HG03039 (cell line): ENCODE data around the gene ULK1.
"Not testable (repeated sequence)": the region's sequence is repeated elsewhere in the genome, so short reads cannot be mapped to it uniquely, and the experiment has no call there.

Source experiments
- ATAC-seq: cut with Tn5 transposase; IDR thresholded peaks from one replicate; pipeline ENCODE4 v1.9.1; 2021; ENCODE audit warnings: mild to moderate bottlenecking, moderate library complexity; ENCODE audit not compliant: unreplicated experiment

The ULK1 gene

GRCh38 chr12:131885543-131886057 is 8.8 kb upstream of the ULK1 start:
- ATAC-seq, result no peak

GRCh38 chr12:131891722-131892121 is 2.7 kb upstream of the ULK1 start:
- ATAC-seq, result not testable (repeated sequence)

DNA sequence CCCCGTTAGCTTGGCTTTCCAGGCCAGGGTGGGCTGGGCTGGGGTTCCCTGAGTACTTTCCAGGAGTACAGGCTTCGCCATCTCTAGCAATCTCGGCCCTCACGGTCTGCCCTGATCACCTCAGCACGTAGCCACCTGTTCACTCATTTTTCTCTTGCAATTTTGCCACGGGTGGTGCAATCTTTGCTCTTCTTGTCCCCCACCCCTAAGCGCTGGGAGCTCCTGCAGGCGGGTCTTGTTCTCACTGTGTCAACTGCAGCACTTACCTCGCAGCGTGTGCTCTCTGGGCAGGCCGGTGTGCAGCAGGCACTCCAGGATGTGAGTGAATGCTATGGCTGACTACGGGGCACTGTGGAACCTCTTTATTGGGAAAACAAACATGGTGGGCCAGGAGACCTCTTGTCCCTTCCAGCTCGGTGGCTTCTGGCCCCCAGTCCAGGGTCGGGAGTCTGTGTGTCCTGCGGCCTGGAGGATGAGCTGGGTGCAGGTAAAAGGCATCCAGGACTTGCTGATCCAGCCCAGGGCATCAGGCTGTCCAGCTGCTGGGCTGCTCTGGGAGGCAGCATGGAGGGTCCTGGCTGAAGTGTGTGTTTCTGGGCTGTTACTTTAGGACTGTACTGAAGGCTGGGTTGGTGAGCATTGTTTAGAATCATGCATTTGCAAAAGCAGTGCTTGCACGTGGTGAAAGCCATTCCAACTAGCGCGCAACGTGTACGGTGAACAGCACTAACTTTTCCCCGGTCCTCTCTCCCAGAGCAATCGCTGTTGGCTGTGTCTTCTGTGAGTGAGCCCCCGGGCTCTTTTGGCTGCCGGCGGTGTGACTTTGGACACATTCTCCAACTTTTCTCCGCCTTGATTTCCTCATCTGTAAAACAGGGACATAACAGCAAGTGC is 1.5 kb upstream of the ULK1 start:
- no peak for ATAC-seq

DNA sequence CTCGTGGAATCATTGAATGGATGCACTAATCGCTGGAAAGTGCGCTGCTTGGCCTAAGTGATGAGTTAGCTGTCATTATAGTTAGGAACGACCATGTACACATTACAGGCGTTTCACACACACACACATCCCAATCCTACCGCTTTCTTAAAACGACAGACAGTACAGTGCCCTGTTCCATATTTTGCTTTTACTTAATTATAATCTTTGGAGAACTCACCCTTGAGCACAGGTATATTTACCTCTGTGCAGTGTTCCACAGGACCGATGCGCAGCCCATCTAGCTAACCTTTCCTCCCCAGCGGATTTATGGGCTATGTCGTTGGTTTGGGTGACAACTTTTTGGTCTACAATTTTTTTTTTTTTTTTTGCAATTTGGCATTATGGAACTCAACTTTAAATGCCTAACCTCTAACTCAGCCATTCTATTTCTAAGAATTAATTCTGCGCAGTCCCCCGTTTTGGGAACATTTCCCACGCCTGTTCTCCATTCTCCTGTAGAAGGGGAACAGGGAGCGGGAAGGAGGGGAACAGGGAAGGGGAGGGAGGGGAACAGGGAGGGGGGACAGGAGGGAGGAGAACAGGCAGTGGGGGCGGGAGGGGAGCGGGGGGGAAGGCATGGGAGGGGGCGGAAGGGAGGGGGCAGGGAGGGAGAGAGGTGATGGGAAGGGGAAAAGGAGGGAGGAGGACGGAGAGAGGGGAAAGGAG is 663 bp upstream of the ULK1 start:
- ATAC-seq, result no peak

DNA sequence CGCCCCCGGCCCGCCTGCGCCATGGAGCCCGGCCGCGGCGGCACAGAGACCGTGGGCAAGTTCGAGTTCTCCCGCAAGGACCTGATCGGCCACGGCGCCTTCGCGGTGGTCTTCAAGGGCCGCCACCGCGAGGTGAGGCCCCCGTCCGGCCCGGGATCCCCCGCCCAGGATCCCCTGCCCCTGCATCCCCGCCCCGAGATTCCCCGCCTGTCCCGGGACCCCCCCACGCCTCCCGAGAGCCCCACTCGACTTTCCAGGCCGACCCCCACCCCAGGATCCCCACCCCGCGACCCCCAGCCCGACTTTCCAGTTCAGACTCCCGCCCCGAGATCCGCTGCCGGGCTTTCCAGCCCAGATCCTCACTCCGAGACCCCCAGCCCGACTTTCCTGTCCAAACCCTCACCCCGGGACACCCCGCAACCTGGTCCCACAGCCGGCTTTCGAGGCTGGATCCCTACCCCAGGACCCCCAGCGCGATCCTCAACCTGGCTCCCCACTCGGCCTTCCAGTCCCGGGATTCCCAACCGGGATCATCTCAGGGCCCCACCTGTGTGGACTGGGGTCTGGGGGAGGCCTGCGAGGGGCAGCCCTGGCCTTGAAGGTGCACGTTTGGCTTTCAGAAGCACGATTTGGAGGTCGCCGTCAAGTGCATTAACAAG is 688 bp downstream of the ULK1 start:
- no peak for ATAC-seq

- no peak for ATAC-seq
Measured at GRCh38 chr12:131895640-131896079, 1.2 kb downstream of the ULK1 start.

GRCh38 chr12:131896080-131896810 is 1.8 kb downstream of the ULK1 start:
- ATAC-seq, result peak; percentile 42

DNA sequence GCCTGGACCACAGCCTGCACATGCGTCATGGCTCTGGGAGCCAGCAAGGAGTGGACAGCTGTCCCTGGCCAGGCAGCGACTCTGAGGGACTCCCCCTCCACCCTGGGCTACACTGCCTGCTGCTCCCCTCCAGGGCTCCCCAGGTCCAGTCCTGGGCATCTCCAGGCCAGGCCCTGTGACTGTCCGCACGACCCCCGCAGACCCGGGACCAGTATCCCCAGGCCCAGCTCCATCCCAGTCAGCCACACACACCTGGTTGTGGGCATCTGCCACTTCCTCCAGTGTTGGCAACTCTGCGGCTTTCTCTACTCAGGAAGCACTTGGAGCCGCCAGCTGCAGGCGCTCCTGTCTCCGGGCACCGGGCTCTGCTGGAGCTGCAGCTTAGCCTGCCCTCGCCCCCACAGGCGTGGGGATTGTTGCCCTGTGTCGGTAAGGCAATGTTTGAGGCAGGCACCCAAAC is 2.4 kb downstream of the ULK1 start:
- ATAC-seq, result no peak

- ATAC-seq, result no peak
Measured at GRCh38 chr12:131897276-131897675, 2.9 kb downstream of the ULK1 start.

DNA sequence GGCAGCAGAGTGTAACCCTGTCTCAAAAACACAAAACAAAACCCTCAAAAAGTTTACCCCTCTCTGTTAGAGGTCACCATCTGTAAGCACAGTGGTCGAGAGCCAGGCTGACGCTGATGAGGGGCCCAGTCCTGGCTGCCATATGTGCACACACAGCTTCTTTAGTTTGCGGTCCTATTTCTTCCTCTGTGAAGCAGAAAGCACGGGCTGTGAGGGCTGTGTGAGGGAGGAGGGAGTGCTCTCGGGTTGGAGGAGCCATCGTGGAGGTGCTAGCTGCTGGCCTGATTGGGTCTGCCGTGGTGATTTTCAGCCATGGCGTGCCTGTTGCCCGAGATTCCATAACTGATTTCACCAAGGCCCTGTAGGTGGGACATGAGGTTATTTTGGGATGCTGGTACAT is 3.5 kb downstream of the ULK1 start:
- ATAC-seq, result no peak

- ATAC-seq, result no peak
Measured at GRCh38 chr12:131900397-131900796, 6.0 kb downstream of the ULK1 start.

- ATAC-seq, result no peak
Measured at GRCh38 chr12:131901431-131902331, 7.3 kb downstream of the ULK1 start.

DNA sequence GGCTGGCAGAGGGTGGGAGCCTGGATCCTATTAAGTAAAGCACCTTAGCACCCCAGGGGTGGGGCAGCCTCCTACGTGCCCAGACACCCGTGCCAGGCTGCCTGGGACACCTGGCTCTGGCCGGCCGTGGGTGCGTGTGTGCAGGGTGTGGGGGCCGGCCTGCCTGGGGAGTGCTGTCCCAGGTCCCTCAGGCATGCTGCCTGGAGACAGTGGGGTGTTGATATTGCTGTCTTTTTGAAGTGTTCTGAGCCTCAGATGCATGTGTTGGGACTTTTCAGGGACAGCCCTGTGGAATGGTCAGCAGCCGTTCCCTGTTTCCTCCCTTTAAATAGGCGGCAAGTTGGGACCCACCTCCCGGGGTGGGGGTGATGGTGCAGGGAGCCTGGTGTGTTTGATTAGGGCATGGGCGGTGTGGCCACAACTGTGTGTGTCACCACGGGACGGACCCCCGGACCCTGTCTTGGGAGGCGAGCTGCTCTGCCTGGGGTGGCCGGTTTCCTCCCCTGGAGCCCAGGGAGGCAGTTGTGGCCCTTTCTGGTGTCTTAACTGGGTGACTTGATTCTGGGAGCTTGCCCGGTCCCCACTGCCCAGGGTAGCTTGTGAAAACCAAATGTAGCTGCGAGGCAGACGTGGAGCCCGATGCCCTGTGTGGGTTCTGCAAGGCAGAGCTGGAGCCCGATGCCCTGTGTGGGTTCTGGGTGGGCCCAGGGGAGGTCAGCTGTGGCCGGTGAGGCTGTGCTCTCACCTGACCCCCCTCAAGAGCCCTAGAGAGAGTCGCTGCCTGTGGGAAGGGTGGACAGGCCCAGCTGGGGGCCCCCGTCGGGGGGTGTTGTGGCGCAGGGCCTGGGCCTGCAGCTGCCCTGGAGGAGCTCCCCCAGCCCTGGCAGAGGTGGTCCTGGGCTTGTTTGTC is 8.2 kb downstream of the ULK1 start:
- no peak for ATAC-seq

DNA sequence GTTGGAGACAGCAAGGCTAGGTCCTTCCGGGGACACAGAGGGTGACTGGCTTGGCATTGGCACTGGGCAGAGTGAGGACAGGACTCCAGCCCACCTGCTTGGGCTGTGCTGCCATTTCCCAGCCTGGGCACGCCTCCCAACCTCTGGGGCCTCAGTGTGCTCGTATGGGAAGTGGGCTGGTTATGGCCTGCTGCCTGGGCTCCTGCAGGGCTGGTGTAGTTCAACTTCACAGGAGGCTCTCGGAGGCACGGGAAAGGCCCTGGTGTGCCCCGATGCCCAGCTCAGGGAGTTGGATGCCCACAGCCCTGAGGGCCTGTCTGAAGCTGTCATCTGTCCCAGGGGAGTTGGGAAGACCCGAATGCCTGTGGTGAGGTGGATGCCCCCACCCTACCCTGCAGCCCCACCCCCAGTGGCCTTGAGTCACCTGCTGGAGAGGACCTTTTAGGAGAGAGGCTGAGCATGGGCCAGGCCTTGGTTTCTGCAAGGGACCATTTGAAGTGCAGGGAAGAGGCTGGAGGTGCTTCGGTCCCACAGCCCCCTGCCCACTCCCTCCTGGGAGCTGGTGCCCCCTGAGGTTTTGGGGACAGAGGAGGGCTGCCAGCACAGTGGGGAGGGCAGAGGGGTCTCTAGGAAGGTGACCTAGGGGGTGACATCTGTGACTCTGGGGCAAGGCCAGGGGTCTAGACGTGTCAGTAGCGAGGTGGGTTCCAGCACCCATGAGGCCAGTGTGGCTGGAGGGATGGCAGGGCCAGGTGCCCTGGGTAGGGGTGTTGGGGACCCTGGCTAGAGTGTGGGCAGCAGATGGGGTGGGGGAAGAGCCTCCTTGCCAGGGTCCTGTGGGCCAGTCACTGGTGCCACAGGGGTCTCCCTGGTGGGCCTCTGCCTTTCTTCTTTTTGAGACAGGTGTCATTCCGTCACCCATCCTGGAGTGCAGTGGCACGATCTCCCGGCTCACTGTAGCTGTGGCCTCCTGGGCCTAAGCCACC is 9.1 kb downstream of the ULK1 start:
- no peak for ATAC-seq

GRCh38 chr12:131904346-131904745 is 9.9 kb downstream of the ULK1 start:
- ATAC-seq, result no peak

DNA sequence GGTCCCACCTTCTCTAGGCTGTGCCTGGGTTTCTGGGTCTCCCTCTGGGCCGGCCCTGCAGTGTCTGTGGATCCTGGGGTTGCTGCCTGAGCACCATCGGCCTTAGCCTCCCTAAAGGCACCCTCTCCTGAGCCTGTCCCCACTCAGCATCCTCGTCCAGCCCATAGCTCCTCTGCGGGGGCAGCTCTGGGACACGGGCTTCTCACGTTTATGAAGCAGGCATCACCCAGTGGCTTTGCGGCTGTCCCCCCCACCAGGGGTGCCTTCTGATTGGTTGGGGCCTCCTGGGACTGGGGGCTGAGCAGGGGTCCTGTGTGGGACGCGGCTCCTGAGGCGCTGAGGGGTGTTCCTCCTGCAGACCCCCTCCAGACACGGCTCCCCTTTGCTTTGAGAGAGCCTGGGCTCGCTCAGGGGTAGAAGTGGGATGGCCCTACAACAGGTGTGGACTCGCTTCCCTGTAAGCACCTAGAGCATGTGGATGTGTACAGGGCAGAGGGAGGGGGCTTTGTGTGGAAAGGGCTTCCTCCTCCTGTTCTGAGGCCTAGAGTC is 10.7 kb downstream of the ULK1 start:
- no peak for ATAC-seq

- no peak for ATAC-seq
Measured at GRCh38 chr12:131905630-131906091, 11.2 kb downstream of the ULK1 start.
